Activated CD8-positive, alpha-beta T cell treated with anti-CD3 and anti-CD28 coated beads for 36 hours (primary cell): Measurements from ENCODE around the gene ZNF695. TPM values are rescaled to one million over a fixed set of nuclear protein-coding genes. Genes with fewer than 3 reads are reported as not detected.

Experiments
- ATAC-seq: fragments of 200-7000 bp; cut with Tn5 transposase; one replicate; pipeline ENCODE4 v1.10.0; 2021; ENCODE audit warnings: mild to moderate bottlenecking, moderate library complexity
- CTCF ChIA-PET: fragments of 350-600 bp; sonication (Branson Sonifier 250); formaldehyde crosslinking; loops from one replicate; lab custom pipeline; 2021; ENCODE audit warnings: antibody characterized with exemption; lab: Charles Lee
- POLR2A ChIA-PET: fragments of 350-600 bp; sonication (Branson Sonifier 250); formaldehyde crosslinking; loops from one replicate; lab custom pipeline; 2021; ENCODE audit warnings: antibody characterized with exemption; lab: Charles Lee
- DNase-seq: peaks from one replicate; pipeline ENCODE4 v3.0.0-alpha.2; 2020
- H3K27ac Mint-ChIP-seq: one replicate; pipeline ENCODE4 v1.8.0; 2021; ENCODE audit warnings: mild to moderate bottlenecking, mixed read lengths
- H3K27me3 Mint-ChIP-seq: one replicate; pipeline ENCODE4 v1.8.0; 2021; ENCODE audit warnings: mixed read lengths
- H3K36me3 Mint-ChIP-seq: one replicate; pipeline ENCODE4 v1.8.0; 2021; ENCODE audit warnings: low read depth, mixed read lengths
- H3K4me1 Mint-ChIP-seq: one replicate; pipeline ENCODE4 v1.8.0; 2021; ENCODE audit warnings: low read depth, mixed read lengths
- H3K4me3 Mint-ChIP-seq: one replicate; pipeline ENCODE4 v1.8.0; 2021; ENCODE audit warnings: mild to moderate bottlenecking, moderate library complexity, mixed read lengths
- H3K9me3 Mint-ChIP-seq: one replicate; pipeline ENCODE4 v1.8.0; 2021; ENCODE audit warnings: mixed read lengths
- CTCF ChIP-seq: fragments of 200-600 bp; IDR thresholded peaks from one replicate; pipeline ENCODE4 v1.8.0; 2022; ENCODE audit warnings: antibody characterized with exemption, mild to moderate bottlenecking
- intact Hi-C: fragments of 100-400 bp; cut with micrococcal nuclease; formaldehyde crosslinking; loops from one replicate; pipeline ENCODE4 v1.10.0; 2022
- total RNA-seq, 2 experiments: library from RNA; stranded (reverse); gene quantifications; one replicate each; pipeline ENCODE4 v1.2.3, GENCODE V29; 2021

ZNF695 gene
- 1 to 10 TPM; 1.1 to 2.6 TPM for total RNA-seq

GRCh38 chr1:247007511-247008405 is at the start of gene ZNF695:
ZNF695 (minus strand) TSS chr1:247008057; CDS start chr1:247007908, 149 bp downstream.
- Mint-ChIP-seq H3K27ac (no peak within 1 kb of the TSS), H3K4me3 (peak within 1 kb of the TSS; percentile 85), H3K9me3 (peaks cover 17% of the 10 kb centered on the region), H3K27me3 (peaks cover 36% of the 10 kb centered on the region), H3K4me1 (peaks cover 4% of the 10 kb centered on the region), H3K36me3 (peaks cover 17% of the 10 kb centered on the region)
- ATAC-seq (peak; percentile 99), DNase-seq (peak; percentile 84)
- intact Hi-C loops: no loop called here
- no peak for TF ChIP-seq CTCF
- ChIA-PET POLR2A (interaction anchor here (0.6 kb wide), 1 partner anchor 71 kb away, joined by 3 read pairs; the partner anchor contains the start of gene ZNF670), CTCF (interaction anchor here (1.4 kb wide), 1 partner anchor 29 kb away, joined by 3 read pairs; no protein-coding TSS in a partner anchor)

GRCh38 chr1:247056071-247056470 is 48.2 kb upstream of the ZNF695 start:
- DNase-seq (no peak), ATAC-seq (no peak)
- peaks cover 65% of the 10 kb centered on the region for H3K36me3 Mint-ChIP-seq
- POLR2A ChIA-PET: no interaction called here
- H3K27ac Mint-ChIP-seq: no peak overlapping the region
- H3K27me3 Mint-ChIP-seq: no peaks in the 10 kb centered on the region
- CTCF ChIA-PET: no interaction called here
- peaks cover 16% of the 10 kb centered on the region for H3K4me1 Mint-ChIP-seq
- intact Hi-C loops: no loop called here
- H3K9me3 Mint-ChIP-seq: peaks cover 69% of the 10 kb centered on the region
- no peak overlapping the region for H3K4me3 Mint-ChIP-seq
- TF ChIP-seq CTCF: no peak

GRCh38 chr1:247054992-247055415 is 47.1 kb upstream of the ZNF695 start:
- DNase-seq: peak; percentile 51
- peaks cover 16% of the 10 kb centered on the region for H3K4me1 Mint-ChIP-seq
- POLR2A ChIA-PET: interaction anchor here (1.0 kb wide), 1 partner anchor 24 kb away, joined by 3 read pairs; the partner anchor contains the start of gene ZNF670
- H3K36me3 Mint-ChIP-seq: peaks cover 67% of the 10 kb centered on the region
- CTCF ChIA-PET: interaction anchor here (1.2 kb wide), 1 partner anchor 91 kb away, joined by 3 read pairs; no protein-coding TSS in a partner anchor
- H3K27ac Mint-ChIP-seq: peak overlapping the region; percentile 9
- ATAC-seq: peak; percentile 81
- H3K4me3 Mint-ChIP-seq: no peak overlapping the region
- H3K27me3 Mint-ChIP-seq: no peaks in the 10 kb centered on the region
- intact Hi-C loops: no loop called here
- peaks cover 75% of the 10 kb centered on the region for H3K9me3 Mint-ChIP-seq
- TF ChIP-seq CTCF: no peak

- ATAC-seq: no peak
- Mint-ChIP-seq H3K4me1 (no peaks in the 10 kb centered on the region), H3K4me3 (no peak overlapping the region), H3K27me3 (no peaks in the 10 kb centered on the region), H3K9me3 (peaks cover 78% of the 10 kb centered on the region), H3K27ac (no peak overlapping the region), H3K36me3 (peaks cover 64% of the 10 kb centered on the region)
- ChIA-PET POLR2A (no interaction called here), CTCF (no interaction called here)
- no peak for TF ChIP-seq CTCF
- intact Hi-C loops: no loop called here
- DNase-seq: no peak
Measured at GRCh38 chr1:247047702-247048101, 39.8 kb upstream of the ZNF695 start.

GRCh38 chr1:247047260-247047659 is 39.4 kb upstream of the ZNF695 start:
- CTCF ChIA-PET: no interaction called here
- intact Hi-C loops: no loop called here
- no peaks in the 10 kb centered on the region for H3K4me1 Mint-ChIP-seq
- POLR2A ChIA-PET: no interaction called here
- ATAC-seq (no peak), DNase-seq (no peak)
- H3K4me3 Mint-ChIP-seq: no peak overlapping the region
- H3K27ac Mint-ChIP-seq: no peak overlapping the region
- H3K36me3 Mint-ChIP-seq: peaks cover 63% of the 10 kb centered on the region
- H3K27me3 Mint-ChIP-seq: no peaks in the 10 kb centered on the region
- TF ChIP-seq CTCF: no peak
- peaks cover 78% of the 10 kb centered on the region for H3K9me3 Mint-ChIP-seq
